Neural cell (in vitro differentiated cells): ENCODE measurements around the gene PCGF1. TPM values are rescaled to one million over a fixed set of nuclear protein-coding genes. Genes with fewer than 3 reads are reported as not detected.

Source experiments
- H2AFZ ChIP-seq: fragments of 200-600, 300-800 bp; sonication (generic), shearing (Covaris generic); 2 replicates; pipeline ENCODE4 v1.6.0; 2014; ENCODE audit warnings: low read depth, mild to moderate bottlenecking, antibody characterized with exemption, low read length, moderate library complexity
- H3F3A ChIP-seq: fragments of 200-600 bp; shearing (Covaris generic); 2 replicates; pipeline ENCODE4 v1.6.1; 2016; ENCODE audit warnings: mild to moderate bottlenecking, moderate library complexity, mixed read lengths, antibody characterized with exemption, low read length; ENCODE audit not compliant: insufficient read depth, poor library complexity, severe bottlenecking
- H3K27ac ChIP-seq: fragments of 200-600, 300-800 bp; sonication (generic), shearing (Covaris generic); 2 replicates; pipeline ENCODE4 v1.5.1; 2014; ENCODE audit warnings: mild to moderate bottlenecking, low read length, moderate library complexity
- H3K27me3 ChIP-seq: fragments of 300-800, 200-600 bp; sonication (generic), shearing (Covaris generic); 2 replicates; pipeline ENCODE4 v1.6.0; 2014; ENCODE audit warnings: mild to moderate bottlenecking, low read depth, low read length, moderate library complexity; ENCODE audit not compliant: insufficient read depth
- H3K36me3 ChIP-seq: fragments of 300-800, 200-600 bp; sonication (generic), shearing (Covaris generic); 2 replicates; pipeline ENCODE4 v1.5.1; 2014; ENCODE audit warnings: mild to moderate bottlenecking, antibody characterized with exemption, low read length, moderate library complexity; ENCODE audit not compliant: insufficient read depth
- H3K4me2 ChIP-seq: fragments of 300-800, 200-600 bp; sonication (generic), shearing (Covaris generic); 2 replicates; pipeline ENCODE4 v1.6.0; 2014; ENCODE audit warnings: mild to moderate bottlenecking, low read length
- H3K4me3 ChIP-seq: fragments of 300-800, 200-600 bp; sonication (generic), shearing (Covaris generic); 2 replicates; pipeline ENCODE4 v1.5.1; 2014; ENCODE audit warnings: mild to moderate bottlenecking, low read length, moderate library complexity
- H3K79me2 ChIP-seq: fragments of 200-600 bp; shearing (Covaris generic); replicated peaks from 2 replicates; pipeline ENCODE4 v1.6.0; 2014; ENCODE audit warnings: mild to moderate bottlenecking, low read length, moderate library complexity; ENCODE audit not compliant: insufficient read depth
- H3K9ac ChIP-seq: fragments of 300-800, 200-600 bp; sonication (generic), shearing (Covaris generic); 2 replicates; pipeline ENCODE4 v1.6.1; 2016; ENCODE audit warnings: mild to moderate bottlenecking, low read length, mixed read lengths
- H3K9me2 ChIP-seq: fragments of 200-600 bp; shearing (Covaris generic); 2 replicates; pipeline ENCODE4 v1.6.1; 2016; ENCODE audit warnings: mild to moderate bottlenecking, low read length, mixed read lengths; ENCODE audit not compliant: insufficient read depth
- H3K9me3 ChIP-seq: fragments of 200-600, 300-800 bp; sonication (generic), shearing (Covaris generic); 2 replicates; pipeline ENCODE4 v1.6.1; 2016; ENCODE audit warnings: mild to moderate bottlenecking, mixed run types, low read length, moderate library complexity, mixed read lengths
- H4K20me1 ChIP-seq: fragments of 200-600 bp; shearing (Covaris generic); 2 replicates; pipeline ENCODE4 v1.6.1; 2016; ENCODE audit warnings: mild to moderate bottlenecking, mixed run types; ENCODE audit not compliant: insufficient read depth
- CTCF ChIP-seq: fragments of 450-650 bp; IDR thresholded peaks from 2 replicates; pipeline ENCODE4 v1.5.1; 2014; ENCODE audit warnings: antibody characterized with exemption, mild to moderate bottlenecking, moderate library complexity; ENCODE audit not compliant: poor library complexity, severe bottlenecking
- EP300 ChIP-seq: fragments of 450-650 bp; conservative IDR thresholded peaks from 2 replicates; pipeline ENCODE4 v1.6.1; 2014; ENCODE audit warnings: antibody characterized with exemption, mild to moderate bottlenecking, moderate library complexity; ENCODE audit not compliant: poor library complexity, severe bottlenecking
- EZH2 ChIP-seq: fragments of 200-600, 300-800 bp; shearing (Covaris generic), sonication (generic); IDR thresholded peaks from 2 replicates; pipeline ENCODE4 v1.6.1; 2014; ENCODE audit warnings: antibody characterized with exemption, low read length, borderline replicate concordance, mild to moderate bottlenecking; ENCODE audit not compliant: insufficient read depth, poor library complexity, severe bottlenecking
- MXI1 ChIP-seq: fragments of 450-650 bp; conservative IDR thresholded peaks from 2 replicates; pipeline ENCODE4 v1.6.1; 2014; ENCODE audit warnings: antibody characterized with exemption, mild to moderate bottlenecking; ENCODE audit not compliant: poor library complexity, severe bottlenecking
- POLR2AphosphoS5 ChIP-seq: IDR thresholded peaks from 2 replicates; pipeline ENCODE4 v1.6.1; 2012
- RAD21 ChIP-seq: fragments of 450-650 bp; conservative IDR thresholded peaks from 2 replicates; pipeline ENCODE4 v1.6.1; 2014; ENCODE audit warnings: antibody characterized with exemption, mild to moderate bottlenecking, moderate library complexity
- REST ChIP-seq: IDR thresholded peaks from 2 replicates; pipeline ENCODE4 v1.6.1; 2012; ENCODE audit warnings: borderline replicate concordance
- SMC3 ChIP-seq: fragments of 450-650 bp; conservative IDR thresholded peaks from 2 replicates; pipeline ENCODE4 v1.6.1; 2014; ENCODE audit warnings: antibody characterized with exemption, mild to moderate bottlenecking, moderate library complexity; ENCODE audit not compliant: poor library complexity
- TAF1 ChIP-seq: IDR thresholded peaks from 2 replicates; pipeline ENCODE4 v1.6.1; 2012; ENCODE audit warnings: low read depth
- polyA plus RNA-seq: library from polyadenylated mRNA; depleted of rRNA; stranded (reverse); fragments of >200 nt; gene quantifications from 2 replicates; pipeline ENCODE4 v1.2.3, GENCODE V29; 2014

The PCGF1 gene
- polyA plus RNA-seq, 1 donor from 2014 or later = 30.2 TPM

GRCh38 chr2:74522516-74522915, 15.0 kb upstream of the PCGF1 start:
- no peak overlapping the region for H3K27ac ChIP-seq
- H3K36me3 ChIP-seq = no peaks in the 10 kb centered on the region
- no peaks in the 10 kb centered on the region for H3K9me2 ChIP-seq
- no peak overlapping the region for H3K4me3 ChIP-seq
- TF ChIP-seq TAF1 (no peak), MXI1 (no peak), SMC3 (no peak), REST (no peak), POLR2AphosphoS5 (no peak), EP300 (no peak), EZH2 (no peak), RAD21 (no peak), CTCF (no peak)
- H4K20me1 ChIP-seq = no peaks in the 10 kb centered on the region
- no peaks in the 10 kb centered on the region for H3K79me2 ChIP-seq
- no peak overlapping the region for H3K4me2 ChIP-seq
- no peak overlapping the region for H3K9ac ChIP-seq
- H2AFZ ChIP-seq = no peak overlapping the region
- H3K27me3 ChIP-seq = peaks cover 48% of the 10 kb centered on the region
- no peaks in the 10 kb centered on the region for H3F3A ChIP-seq
- H3K9me3 ChIP-seq = no peaks in the 10 kb centered on the region

GRCh38 chr2:74516650-74517049, 9.2 kb upstream of the PCGF1 start:
- TF ChIP-seq REST (no peak), RAD21 (no peak), CTCF (no peak), SMC3 (no peak), POLR2AphosphoS5 (no peak), EZH2 (no peak), MXI1 (no peak), TAF1 (no peak), EP300 (no peak)
- Histone ChIP-seq H3K4me2 (no peak overlapping the region), H3K36me3 (no peaks in the 10 kb centered on the region), H2AFZ (no peak overlapping the region), H3K27ac (no peak overlapping the region), H3K79me2 (no peaks in the 10 kb centered on the region), H3K9me2 (no peaks in the 10 kb centered on the region), H3F3A (no peaks in the 10 kb centered on the region), H3K4me3 (peak overlapping the region; percentile 53), H3K9me3 (no peaks in the 10 kb centered on the region), H3K27me3 (peaks cover 97% of the 10 kb centered on the region), H4K20me1 (no peaks in the 10 kb centered on the region), H3K9ac (no peak overlapping the region)
